Activated T-cell treated with anti-CD3 and anti-CD28 coated beads for 4 hours (primary cell): ENCODE data around the gene SAT2.
"Not testable (repeated sequence)": the region's sequence is repeated elsewhere in the genome, so short reads cannot be mapped to it uniquely, and the experiment has no call there.

Experiments
- DNase-seq: peaks from one replicate; pipeline ENCODE4 v3.0.0-alpha.2; 2020

SAT2 gene

GRCh38 chr17:7627250-7628121 is at the start of gene SAT2:
Gene SAT2, minus strand, starts transcription at chr17:7627821. Its CDS starts 186 bp downstream, at chr17:7627635.
- peak; percentile 79 for DNase-seq

- DNase-seq, result no peak
Measured at GRCh38 chr17:7676533-7676932, 48.9 kb upstream of the SAT2 start.

GRCh38 chr17:7674934-7675333 is 47.3 kb upstream of the SAT2 start:
- no peak for DNase-seq

GRCh38 chr17:7673239-7673638 is 45.6 kb upstream of the SAT2 start:
- DNase-seq, result no peak

GRCh38 chr17:7668482-7668881 is 40.9 kb upstream of the SAT2 start:
- no peak for DNase-seq

- DNase-seq, result no peak
Measured at GRCh38 chr17:7667656-7668406, 40.2 kb upstream of the SAT2 start.

GRCh38 chr17:7656958-7657609 is 29.5 kb upstream of the SAT2 start:
- DNase-seq, result no peak

GRCh38 chr17:7655541-7655840 is 27.9 kb upstream of the SAT2 start:
- no peak for DNase-seq

GRCh38 chr17:7654832-7655540 is 27.4 kb upstream of the SAT2 start:
- no peak for DNase-seq

GRCh38 chr17:7652388-7653356 is 25.1 kb upstream of the SAT2 start:
- DNase-seq, result no peak

GRCh38 chr17:7651665-7652387 is 24.2 kb upstream of the SAT2 start:
- no peak for DNase-seq

GRCh38 chr17:7651097-7651664 is 23.6 kb upstream of the SAT2 start:
- no peak for DNase-seq

GRCh38 chr17:7650509-7651096 is 23.0 kb upstream of the SAT2 start, which contains the start of gene ATP1B2:
Gene ATP1B2, plus strand, starts transcription at chr17:7650926. Its CDS starts 593 bp downstream, at chr17:7651519.
- peak; percentile 56 for DNase-seq

- DNase-seq, result no peak
Measured at GRCh38 chr17:7647018-7647417, 19.4 kb upstream of the SAT2 start.

GRCh38 chr17:7646457-7646856 is 18.8 kb upstream of the SAT2 start:
- no peak for DNase-seq

- DNase-seq, result no peak
Measured at GRCh38 chr17:7644775-7645174, 17.2 kb upstream of the SAT2 start.

GRCh38 chr17:7641635-7642034 is 14.0 kb upstream of the SAT2 start:
- not testable (repeated sequence) for DNase-seq

GRCh38 chr17:7640783-7641182 is 13.2 kb upstream of the SAT2 start:
- DNase-seq, result no peak

GRCh38 chr17:7636163-7636562 is 8.5 kb upstream of the SAT2 start:
- DNase-seq, result no peak

GRCh38 chr17:7634384-7634783 is 6.8 kb upstream of the SAT2 start:
- no peak for DNase-seq
